Fibroblast of lung (primary cell): ENCODE data around the gene DLG4. TPM values are rescaled to one million over a fixed set of nuclear protein-coding genes. Genes with fewer than 3 reads are reported as not detected.

ENCODE experiments used
- DNase-seq, 2 donors: peaks; one replicate each; pipeline versions ENCODE4 v3.0.0 to v3.0.0-alpha.2; 2010; ENCODE audit warnings: low read depth in 2 of 2
- H2AFZ ChIP-seq: 2 replicates; pipeline ENCODE4 v1.5.1; 2012; ENCODE audit warnings: low read length, control low read depth, inconsistent platforms
- H3K27ac ChIP-seq: 2 replicates; pipeline ENCODE4 v1.5.1; 2011; ENCODE audit warnings: low read length, control low read depth; ENCODE audit not compliant: insufficient read depth
- H3K27me3 ChIP-seq: 2 replicates; pipeline ENCODE4 v1.5.1; 2011; ENCODE audit warnings: mild to moderate bottlenecking, low read length; ENCODE audit not compliant: control insufficient read depth, insufficient read depth
- H3K36me3 ChIP-seq: 2 replicates; pipeline ENCODE4 v1.5.1; 2011; ENCODE audit warnings: low read length; ENCODE audit not compliant: control insufficient read depth, insufficient read depth
- H3K4me1 ChIP-seq: 2 replicates; pipeline ENCODE4 v1.5.1; 2011; ENCODE audit warnings: low read length; ENCODE audit not compliant: control insufficient read depth, insufficient read depth; ENCODE audit errors: extremely low read depth
- H3K4me2 ChIP-seq: 2 replicates; pipeline ENCODE4 v1.5.1; 2011; ENCODE audit warnings: low read length, control low read depth; ENCODE audit not compliant: insufficient read depth; ENCODE audit errors: extremely low read depth
- H3K4me3 ChIP-seq, 4 experiments: fragments of 200-600 bp in 1 of 4; sonication (generic) in 1 of 4; replicated peaks in 1 of 4; 2 replicates each; pipeline ENCODE4 v1.5.1; 2011 to 2016; ENCODE audit warnings: low read length in 4 of 4, low read depth in 3 of 4, mild to moderate bottlenecking in 3 of 4, control low read depth in 2 of 4, inconsistent platforms in 1 of 4, mixed read lengths in 1 of 4; ENCODE audit not compliant: insufficient read depth in 1 of 4; ENCODE audit errors: control extremely low read depth in 1 of 4
- H3K79me2 ChIP-seq: 2 replicates; pipeline ENCODE4 v1.5.1; 2012; ENCODE audit warnings: mild to moderate bottlenecking, low read length, inconsistent platforms; ENCODE audit not compliant: control insufficient read depth, insufficient read depth
- H3K9ac ChIP-seq: 2 replicates; pipeline ENCODE4 v1.5.1; 2011; ENCODE audit warnings: mild to moderate bottlenecking, low read length, control low read depth; ENCODE audit not compliant: insufficient read depth
- H3K9me3 ChIP-seq: 2 replicates; pipeline ENCODE4 v1.5.1; 2012; ENCODE audit warnings: low read depth, low read length; ENCODE audit not compliant: control insufficient read depth, insufficient read depth
- H4K20me1 ChIP-seq: 2 replicates; pipeline ENCODE4 v1.5.1; 2011; ENCODE audit warnings: low read length; ENCODE audit not compliant: control insufficient read depth, insufficient read depth; ENCODE audit errors: extremely low read depth
- EZH2 ChIP-seq: IDR thresholded peaks from 2 replicates; pipeline ENCODE4 v1.5.1; 2012; ENCODE audit warnings: low read length, control low read depth, mild to moderate bottlenecking; ENCODE audit errors: missing control alignments
- polyA plus RNA-seq, 2 donors: library from polyadenylated mRNA; depleted of rRNA in 1 of 2; stranded (reverse) in 1 of 2; unstranded in 1 of 2; fragments of >200 nt; gene quantifications; 2 replicates each; pipeline ENCODE4 v1.2.1, GENCODE V29; 2011 to 2012; ENCODE audit warnings: missing spikeins in 1 of 2
- total RNA-seq: library from RNA; depleted of rRNA; stranded (reverse); fragments of >200 nt; gene quantifications from 2 replicates; pipeline ENCODE4 v1.2.1, GENCODE V29; 2014
- TF ChIP-seq, protein P1 (sequence below), 2 donors: IDR thresholded peaks in 1 of 2; conservative IDR thresholded peaks in 1 of 2; 1 replicate in 1 of 2; 2 replicates in 1 of 2; pipeline ENCODE4 v1.5.1; 2011 to 2012; ENCODE audit warnings: low read length in 2 of 2, control low read depth in 1 of 2, inconsistent platforms in 1 of 2, low read depth in 1 of 2, mild to moderate bottlenecking in 1 of 2

The DLG4 gene
- total and polyA plus RNA-seq, 2 donors (not counting 1 experiment from before 2014, with no cell fraction given), result 11.3 to 22.0 TPM

DNA sequence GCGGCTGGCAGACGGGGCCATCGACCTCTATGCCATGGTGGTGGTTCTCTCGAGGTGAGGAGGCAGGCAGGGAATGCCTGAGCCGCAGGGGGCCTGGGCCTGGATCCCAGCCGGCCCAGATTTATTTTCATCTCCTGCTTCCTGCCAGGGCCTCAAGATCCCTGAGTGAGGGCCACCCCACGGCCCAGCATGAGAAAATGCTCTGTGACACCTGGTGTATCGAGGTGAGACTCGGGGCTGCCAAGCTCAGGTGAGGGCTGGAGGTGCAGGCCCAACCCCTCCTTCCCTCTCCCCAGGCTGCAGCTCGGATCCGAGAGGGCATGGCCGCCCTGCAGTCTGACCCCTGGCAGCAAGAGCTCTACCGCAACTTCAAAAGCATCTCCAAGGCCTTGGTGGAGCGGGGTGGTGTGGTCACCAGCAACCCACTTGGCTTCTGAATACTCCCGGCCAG is 5.0 kb upstream of the DLG4 start:
- Histone ChIP-seq H3K79me2 (peaks cover 25% of the 10 kb centered on the region), H3K4me1 (peaks cover 7% of the 10 kb centered on the region), H3K9me3 (no peaks in the 10 kb centered on the region), H3K9ac (no peak overlapping the region), H2AFZ (no peak overlapping the region), H3K4me3 (no peak overlapping the region), H3K4me2 (no peak overlapping the region), H3K27ac (no peak overlapping the region), H3K36me3 (peaks cover 50% of the 10 kb centered on the region), H4K20me1 (no peaks in the 10 kb centered on the region), H3K27me3 (no peaks in the 10 kb centered on the region)
- no peak for DNase-seq
- TF ChIP-seq EZH2, result no peak
- TF ChIP-seq, protein P1, sequence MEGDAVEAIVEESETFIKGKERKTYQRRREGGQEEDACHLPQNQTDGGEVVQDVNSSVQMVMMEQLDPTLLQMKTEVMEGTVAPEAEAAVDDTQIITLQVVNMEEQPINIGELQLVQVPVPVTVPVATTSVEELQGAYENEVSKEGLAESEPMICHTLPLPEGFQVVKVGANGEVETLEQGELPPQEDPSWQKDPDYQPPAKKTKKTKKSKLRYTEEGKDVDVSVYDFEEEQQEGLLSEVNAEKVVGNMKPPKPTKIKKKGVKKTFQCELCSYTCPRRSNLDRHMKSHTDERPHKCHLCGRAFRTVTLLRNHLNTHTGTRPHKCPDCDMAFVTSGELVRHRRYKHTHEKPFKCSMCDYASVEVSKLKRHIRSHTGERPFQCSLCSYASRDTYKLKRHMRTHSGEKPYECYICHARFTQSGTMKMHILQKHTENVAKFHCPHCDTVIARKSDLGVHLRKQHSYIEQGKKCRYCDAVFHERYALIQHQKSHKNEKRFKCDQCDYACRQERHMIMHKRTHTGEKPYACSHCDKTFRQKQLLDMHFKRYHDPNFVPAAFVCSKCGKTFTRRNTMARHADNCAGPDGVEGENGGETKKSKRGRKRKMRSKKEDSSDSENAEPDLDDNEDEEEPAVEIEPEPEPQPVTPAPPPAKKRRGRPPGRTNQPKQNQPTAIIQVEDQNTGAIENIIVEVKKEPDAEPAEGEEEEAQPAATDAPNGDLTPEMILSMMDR (conservative IDR thresholded peaks at IDR 0.05 in 1 of 2, IDR thresholded peaks at IDR 0.05 in 1 of 2; ENCODE audit: low read depth in 1 of 2, low read length in 2 of 2), result no peak

DNA sequence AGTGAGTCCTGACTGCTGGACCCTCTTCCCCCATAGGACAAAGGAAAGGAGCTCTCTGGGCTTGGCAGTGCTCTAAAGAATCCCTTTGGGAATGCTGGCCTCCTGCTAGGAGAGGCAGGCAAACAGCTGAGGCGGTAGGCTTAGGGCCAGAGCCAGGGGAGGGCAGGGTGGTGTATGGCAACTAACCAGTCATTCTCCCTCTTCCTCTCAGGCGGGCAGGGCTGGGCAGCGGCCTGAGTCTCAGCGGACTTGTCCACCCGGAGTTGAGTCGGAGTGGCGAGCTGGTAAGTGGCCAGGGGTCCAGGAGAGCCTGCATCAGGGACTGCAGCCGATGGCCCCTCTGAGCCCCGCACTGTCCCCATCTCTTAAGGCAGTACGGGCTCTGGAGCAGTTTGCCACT is 4.5 kb upstream of the DLG4 start:
- no peak for TF ChIP-seq EZH2
- TF ChIP-seq, protein P1 (conservative IDR thresholded peaks at IDR 0.05 in 1 of 2, IDR thresholded peaks at IDR 0.05 in 1 of 2; ENCODE audit: low read depth in 1 of 2, low read length in 2 of 2), result no peak
- no peak overlapping the region for H3K4me3 ChIP-seq
- no peak for DNase-seq
- no peak overlapping the region for H2AFZ ChIP-seq
- peaks cover 44% of the 10 kb centered on the region for H3K36me3 ChIP-seq
- no peak overlapping the region for H3K9ac ChIP-seq
- peaks cover 7% of the 10 kb centered on the region for H3K4me1 ChIP-seq
- no peak overlapping the region for H3K4me2 ChIP-seq
- no peaks in the 10 kb centered on the region for H3K9me3 ChIP-seq
- no peaks in the 10 kb centered on the region for H4K20me1 ChIP-seq
- no peaks in the 10 kb centered on the region for H3K27me3 ChIP-seq
- no peak overlapping the region for H3K27ac ChIP-seq
- H3K79me2 ChIP-seq, result peaks cover 22% of the 10 kb centered on the region

DNA sequence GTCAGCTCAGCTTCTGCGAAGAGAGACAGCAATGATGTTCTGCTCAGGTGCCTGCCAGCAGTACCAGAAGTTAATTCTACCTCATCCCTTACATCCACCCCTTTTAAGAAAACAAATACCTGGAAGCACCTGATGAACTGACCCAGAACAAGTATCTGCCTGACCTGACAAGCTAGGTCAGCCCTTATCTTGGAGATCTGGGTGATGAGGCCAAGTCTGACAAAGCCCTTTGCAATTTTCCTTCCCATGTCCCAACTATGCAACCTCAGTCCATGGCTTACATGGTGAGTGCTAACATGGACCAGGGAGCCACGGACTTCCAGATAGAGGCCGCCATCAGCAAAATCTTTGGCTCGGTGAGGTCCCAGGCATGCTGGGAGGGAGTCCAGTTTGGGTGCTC is 3.7 kb upstream of the DLG4 start:
- peaks cover 7% of the 10 kb centered on the region for H3K4me1 ChIP-seq
- no peak overlapping the region for H3K4me3 ChIP-seq
- no peak overlapping the region for H3K9ac ChIP-seq
- no peak overlapping the region for H3K4me2 ChIP-seq
- no peaks in the 10 kb centered on the region for H4K20me1 ChIP-seq
- peaks cover 43% of the 10 kb centered on the region for H3K36me3 ChIP-seq
- H3K9me3 ChIP-seq, result no peaks in the 10 kb centered on the region
- H3K27me3 ChIP-seq, result no peaks in the 10 kb centered on the region
- no peak for DNase-seq
- no peak overlapping the region for H3K27ac ChIP-seq
- H3K79me2 ChIP-seq, result peaks cover 19% of the 10 kb centered on the region
- H2AFZ ChIP-seq, result no peak overlapping the region
- TF ChIP-seq, protein P1 (conservative IDR thresholded peaks at IDR 0.05 in 1 of 2, IDR thresholded peaks at IDR 0.05 in 1 of 2; ENCODE audit: low read depth in 1 of 2, low read length in 2 of 2), result no peak
- no peak for TF ChIP-seq EZH2
